Hepatocyte (in vitro differentiated cells): ENCODE data around the gene HS3ST3B1.

Source experiments
- CTCF ChIP-seq: fragments of 200-600 bp; sonication (generic); IDR thresholded peaks from 2 replicates; pipeline ENCODE4 v1.5.1; 2016; ENCODE audit warnings: antibody characterized with exemption, mild to moderate bottlenecking; ENCODE audit not compliant: poor library complexity
- EZH2 ChIP-seq: fragments of 200-600 bp; sonication (generic); IDR thresholded peaks from 2 replicates; pipeline ENCODE4 v1.6.1; 2016; ENCODE audit warnings: antibody characterized with exemption, mild to moderate bottlenecking, borderline replicate concordance
- EZH2phosphoT487 ChIP-seq: fragments of 200-600 bp; sonication (generic); IDR thresholded peaks from one replicate; pipeline ENCODE4 v1.6.1; 2018; ENCODE audit warnings: antibody characterized with exemption, mild to moderate bottlenecking, low read depth, moderate library complexity; ENCODE audit not compliant: unreplicated experiment, severe bottlenecking

GRCh38 chr17:14298221-14298946 is 2.5 kb upstream of the HS3ST3B1 start:
- TF ChIP-seq CTCF = no peak
- TF ChIP-seq EZH2 = no peak
- no peak for TF ChIP-seq EZH2phosphoT487
